ENCODE measurements around the gene ANKRD13D.
"Not testable (repeated sequence)": the region's sequence is repeated elsewhere in the genome, so short reads cannot be mapped to it uniquely, and the experiment has no call there.

ANKRD13D gene

GRCh38 chr11:67318876-67319275, 29.8 kb downstream of the ANKRD13D start:
- not testable (repeated sequence) for H3K36me3 ChIP-seq (ENCODE audit: control insufficient read depth in 1 of 2, insufficient read depth in 2 of 2, low read length in 2 of 2); H3K27ac ChIP-seq (ENCODE audit: low read length); H3K27me3 ChIP-seq (ENCODE audit: low read depth, low read length); H3K9me3 ChIP-seq (ENCODE audit: control insufficient read depth in 1 of 2, low read length in 2 of 2)
- H3K4me1 ChIP-seq (ENCODE audit: control insufficient read depth in 1 of 2, insufficient read depth in 2 of 2, low read length in 2 of 2) = peaks cover 0 to 21% of the 10 kb centered on the region in 2 donors
- H3K4me3 ChIP-seq (ENCODE audit: low read depth in 1 of 2, low read length in 2 of 2) = peak overlapping the region; percentile 79 to 90

GRCh38 chr11:67320011-67320410, 30.9 kb downstream of the ANKRD13D start:
- no peaks in the 10 kb centered on the region for H3K36me3 ChIP-seq (ENCODE audit: control insufficient read depth in 1 of 2, insufficient read depth in 2 of 2, low read length in 2 of 2)
- no peak overlapping the region for H3K27ac ChIP-seq (ENCODE audit: low read length)
- no peaks in the 10 kb centered on the region for H3K27me3 ChIP-seq (ENCODE audit: low read depth, low read length)
- H3K4me1 ChIP-seq (ENCODE audit: control insufficient read depth in 1 of 2, insufficient read depth in 2 of 2, low read length in 2 of 2) = peaks cover 0 to 21% of the 10 kb centered on the region in 2 donors
- H3K9me3 ChIP-seq (ENCODE audit: control insufficient read depth in 1 of 2, low read length in 2 of 2) = no peaks in the 10 kb centered on the region
- H3K4me3 ChIP-seq (ENCODE audit: low read depth in 1 of 2, low read length in 2 of 2) = no peak overlapping the region

- Histone ChIP-seq H3K27ac (ENCODE audit: low read length) (no peak overlapping the region), H3K4me3 (ENCODE audit: low read depth in 1 of 2, low read length in 2 of 2) (no peak overlapping the region), H3K27me3 (ENCODE audit: low read depth, low read length) (no peaks in the 10 kb centered on the region), H3K9me3 (ENCODE audit: control insufficient read depth in 1 of 2, low read length in 2 of 2) (no peaks in the 10 kb centered on the region), H3K36me3 (ENCODE audit: control insufficient read depth in 1 of 2, insufficient read depth in 2 of 2, low read length in 2 of 2) (no peaks in the 10 kb centered on the region), H3K4me1 (ENCODE audit: control insufficient read depth in 1 of 2, insufficient read depth in 2 of 2, low read length in 2 of 2) (peaks cover 0 to 21% of the 10 kb centered on the region in 2 donors)
Measured at GRCh38 chr11:67320691-67321090, 31.6 kb downstream of the ANKRD13D start.

- Histone ChIP-seq H3K4me1 (ENCODE audit: control insufficient read depth in 1 of 2, insufficient read depth in 2 of 2, low read length in 2 of 2) (peaks cover 0 to 21% of the 10 kb centered on the region in 2 donors), H3K36me3 (ENCODE audit: control insufficient read depth in 1 of 2, insufficient read depth in 2 of 2, low read length in 2 of 2) (no peaks in the 10 kb centered on the region), H3K27me3 (ENCODE audit: low read depth, low read length) (no peaks in the 10 kb centered on the region), H3K9me3 (ENCODE audit: control insufficient read depth in 1 of 2, low read length in 2 of 2) (no peaks in the 10 kb centered on the region), H3K27ac (ENCODE audit: low read length) (no peak overlapping the region), H3K4me3 (ENCODE audit: low read depth in 1 of 2, low read length in 2 of 2) (no peak overlapping the region)
Measured at GRCh38 chr11:67321313-67321871, 32.3 kb downstream of the ANKRD13D start.

GRCh38 chr11:67322049-67322448, 32.9 kb downstream of the ANKRD13D start:
- no peaks in the 10 kb centered on the region for H3K9me3 ChIP-seq (ENCODE audit: control insufficient read depth in 1 of 2, low read length in 2 of 2)
- H3K4me3 ChIP-seq (ENCODE audit: low read depth in 1 of 2, low read length in 2 of 2) = no peak overlapping the region
- no peaks in the 10 kb centered on the region for H3K27me3 ChIP-seq (ENCODE audit: low read depth, low read length)
- H3K4me1 ChIP-seq (ENCODE audit: control insufficient read depth in 1 of 2, insufficient read depth in 2 of 2, low read length in 2 of 2) = peaks cover 0 to 21% of the 10 kb centered on the region in 2 donors
- no peaks in the 10 kb centered on the region for H3K36me3 ChIP-seq (ENCODE audit: control insufficient read depth in 1 of 2, insufficient read depth in 2 of 2, low read length in 2 of 2)
- H3K27ac ChIP-seq (ENCODE audit: low read length) = no peak overlapping the region

GRCh38 chr11:67323526-67323925, 34.4 kb downstream of the ANKRD13D start:
- H3K4me1 ChIP-seq (ENCODE audit: control insufficient read depth in 1 of 2, insufficient read depth in 2 of 2, low read length in 2 of 2) = peaks cover 0 to 13% of the 10 kb centered on the region in 2 donors
- H3K27ac ChIP-seq (ENCODE audit: low read length) = no peak overlapping the region
- H3K36me3 ChIP-seq (ENCODE audit: control insufficient read depth in 1 of 2, insufficient read depth in 2 of 2, low read length in 2 of 2) = no peaks in the 10 kb centered on the region
- no peaks in the 10 kb centered on the region for H3K27me3 ChIP-seq (ENCODE audit: low read depth, low read length)
- H3K9me3 ChIP-seq (ENCODE audit: control insufficient read depth in 1 of 2, low read length in 2 of 2) = no peaks in the 10 kb centered on the region
- H3K4me3 ChIP-seq (ENCODE audit: low read depth in 1 of 2, low read length in 2 of 2) = no peak overlapping the region

- Histone ChIP-seq H3K4me1 (ENCODE audit: control insufficient read depth in 1 of 2, insufficient read depth in 2 of 2, low read length in 2 of 2) (no peaks in the 10 kb centered on the region), H3K27me3 (ENCODE audit: low read depth, low read length) (no peaks in the 10 kb centered on the region), H3K9me3 (ENCODE audit: control insufficient read depth in 1 of 2, low read length in 2 of 2) (no peaks in the 10 kb centered on the region), H3K4me3 (ENCODE audit: low read depth in 1 of 2, low read length in 2 of 2) (no peak overlapping the region), H3K27ac (ENCODE audit: low read length) (no peak overlapping the region), H3K36me3 (ENCODE audit: control insufficient read depth in 1 of 2, insufficient read depth in 2 of 2, low read length in 2 of 2) (no peaks in the 10 kb centered on the region)
Measured at GRCh38 chr11:67332081-67332691, 43.1 kb downstream of the ANKRD13D start.

GRCh38 chr11:67337257-67337656, 48.2 kb downstream of the ANKRD13D start:
- Histone ChIP-seq H3K4me3 (ENCODE audit: low read depth in 1 of 2, low read length in 2 of 2) (no peak overlapping the region), H3K27ac (ENCODE audit: low read length) (no peak overlapping the region), H3K9me3 (ENCODE audit: control insufficient read depth in 1 of 2, low read length in 2 of 2) (no peaks in the 10 kb centered on the region), H3K4me1 (ENCODE audit: control insufficient read depth in 1 of 2, insufficient read depth in 2 of 2, low read length in 2 of 2) (no peaks in the 10 kb centered on the region), H3K36me3 (ENCODE audit: control insufficient read depth in 1 of 2, insufficient read depth in 2 of 2, low read length in 2 of 2) (no peaks in the 10 kb centered on the region), H3K27me3 (ENCODE audit: low read depth, low read length) (no peaks in the 10 kb centered on the region)

- H3K4me3 ChIP-seq (ENCODE audit: low read depth in 1 of 2, low read length in 2 of 2) = no peak overlapping the region
- H3K9me3 ChIP-seq (ENCODE audit: control insufficient read depth in 1 of 2, low read length in 2 of 2) = no peaks in the 10 kb centered on the region
- H3K27ac ChIP-seq (ENCODE audit: low read length) = no peak overlapping the region
- H3K36me3 ChIP-seq (ENCODE audit: control insufficient read depth in 1 of 2, insufficient read depth in 2 of 2, low read length in 2 of 2) = no peaks in the 10 kb centered on the region
- peaks cover 0 to 5% of the 10 kb centered on the region in 2 donors for H3K4me1 ChIP-seq (ENCODE audit: control insufficient read depth in 1 of 2, insufficient read depth in 2 of 2, low read length in 2 of 2)
- no peaks in the 10 kb centered on the region for H3K27me3 ChIP-seq (ENCODE audit: low read depth, low read length)
Measured at GRCh38 chr11:67344264-67344663, 55.2 kb downstream of the ANKRD13D start.

GRCh38 chr11:67345247-67345919, 56.3 kb downstream of the ANKRD13D start:
- Histone ChIP-seq H3K9me3 (ENCODE audit: control insufficient read depth in 1 of 2, low read length in 2 of 2) (no peaks in the 10 kb centered on the region), H3K27me3 (ENCODE audit: low read depth, low read length) (no peaks in the 10 kb centered on the region), H3K4me3 (ENCODE audit: low read depth in 1 of 2, low read length in 2 of 2) (no peak overlapping the region), H3K36me3 (ENCODE audit: control insufficient read depth in 1 of 2, insufficient read depth in 2 of 2, low read length in 2 of 2) (no peaks in the 10 kb centered on the region), H3K27ac (ENCODE audit: low read length) (peak overlapping the region; percentile 46), H3K4me1 (ENCODE audit: control insufficient read depth in 1 of 2, insufficient read depth in 2 of 2, low read length in 2 of 2) (peaks cover 0 to 5% of the 10 kb centered on the region in 2 donors)

GRCh38 chr11:67345920-67346819, 57.1 kb downstream of the ANKRD13D start:
- Histone ChIP-seq H3K9me3 (ENCODE audit: control insufficient read depth in 1 of 2, low read length in 2 of 2) (no peaks in the 10 kb centered on the region), H3K36me3 (ENCODE audit: control insufficient read depth in 1 of 2, insufficient read depth in 2 of 2, low read length in 2 of 2) (no peaks in the 10 kb centered on the region), H3K27ac (ENCODE audit: low read length) (peak overlapping the region; percentile 46), H3K4me3 (ENCODE audit: low read depth in 1 of 2, low read length in 2 of 2) (no peak overlapping the region), H3K4me1 (ENCODE audit: control insufficient read depth in 1 of 2, insufficient read depth in 2 of 2, low read length in 2 of 2) (peaks cover 0 to 5% of the 10 kb centered on the region in 2 donors), H3K27me3 (ENCODE audit: low read depth, low read length) (no peaks in the 10 kb centered on the region)

All from muscle layer of duodenum (tissue), 2 donors.